AG09319 (cell line): Measurements from ENCODE around the gene CLASP1.

Source experiments
- DNase-seq: peaks from one replicate; pipeline ENCODE4 v3.0.0-alpha.2; 2010; ENCODE audit warnings: low read depth; ENCODE audit errors: extremely low read depth
- CTCF ChIP-seq: IDR thresholded peaks from 2 replicates; pipeline ENCODE4 v1.5.1; 2011; ENCODE audit warnings: low read depth, mild to moderate bottlenecking, inconsistent platforms, low read length, moderate library complexity

CLASP1 gene

GRCh38 chr2:121405233-121405632 is 244.0 kb downstream of the CLASP1 start:
- no peak for TF ChIP-seq CTCF
- DNase-seq: no peak

- no peak for DNase-seq
- no peak for TF ChIP-seq CTCF
These were observed 249.1 kb downstream of the CLASP1 start for GRCh38 chr2:121400201-121400600.

- no peak for TF ChIP-seq CTCF
- DNase-seq: no peak
These were observed 250.4 kb downstream of the CLASP1 start for GRCh38 chr2:121398853-121399252.

GRCh38 chr2:121390082-121390692 is 259.1 kb downstream of the CLASP1 start:
- no peak for DNase-seq
- no peak for TF ChIP-seq CTCF

- no peak for TF ChIP-seq CTCF
These were observed 260.9 kb downstream of the CLASP1 start for GRCh38 chr2:121388371-121388770.

GRCh38 chr2:121387591-121388325 is 261.5 kb downstream of the CLASP1 start:
- no peak for DNase-seq
- no peak for TF ChIP-seq CTCF

More at GRCh38 chr2:121388371-121388770, 260.9 kb downstream of the CLASP1 start:
- no peak for DNase-seq

- DNase-seq: no peak
- TF ChIP-seq CTCF: no peak
These were observed 262.6 kb downstream of the CLASP1 start for GRCh38 chr2:121386707-121387106.
